ENCODE data around the gene HOXB3.

The HOXB3 gene

GRCh38 chr17:48567209-48567608 lies 22.8 kb downstream of the HOXB3 start:
- no peak for DNase-seq

DNA sequence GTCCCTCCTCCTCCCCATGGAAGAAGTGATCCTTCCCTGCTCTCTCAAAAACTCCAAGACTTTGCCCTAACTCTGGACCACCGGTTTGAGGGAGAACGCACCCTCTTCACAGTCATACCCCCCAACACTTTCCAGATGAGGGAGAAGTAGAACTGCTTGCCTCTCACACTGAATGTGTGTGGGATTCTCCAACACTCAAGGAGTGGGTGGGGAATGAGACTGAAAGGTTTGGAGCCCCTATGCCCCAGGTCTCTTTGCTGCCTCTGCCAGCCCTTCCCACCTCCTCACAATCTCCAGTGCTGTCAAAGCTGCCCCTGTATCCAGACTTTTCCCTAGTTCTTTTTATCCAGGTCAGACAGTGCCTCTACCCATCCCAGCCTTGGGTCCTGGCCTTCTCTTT lies 23.3 kb downstream of the HOXB3 start:
- DNase-seq: no peak

GRCh38 chr17:48565925-48566710 lies 23.9 kb downstream of the HOXB3 start:
- no peak for DNase-seq

- no peak for DNase-seq
Observed at GRCh38 chr17:48565022-48565554, 25.0 kb downstream of the HOXB3 start.

DNA sequence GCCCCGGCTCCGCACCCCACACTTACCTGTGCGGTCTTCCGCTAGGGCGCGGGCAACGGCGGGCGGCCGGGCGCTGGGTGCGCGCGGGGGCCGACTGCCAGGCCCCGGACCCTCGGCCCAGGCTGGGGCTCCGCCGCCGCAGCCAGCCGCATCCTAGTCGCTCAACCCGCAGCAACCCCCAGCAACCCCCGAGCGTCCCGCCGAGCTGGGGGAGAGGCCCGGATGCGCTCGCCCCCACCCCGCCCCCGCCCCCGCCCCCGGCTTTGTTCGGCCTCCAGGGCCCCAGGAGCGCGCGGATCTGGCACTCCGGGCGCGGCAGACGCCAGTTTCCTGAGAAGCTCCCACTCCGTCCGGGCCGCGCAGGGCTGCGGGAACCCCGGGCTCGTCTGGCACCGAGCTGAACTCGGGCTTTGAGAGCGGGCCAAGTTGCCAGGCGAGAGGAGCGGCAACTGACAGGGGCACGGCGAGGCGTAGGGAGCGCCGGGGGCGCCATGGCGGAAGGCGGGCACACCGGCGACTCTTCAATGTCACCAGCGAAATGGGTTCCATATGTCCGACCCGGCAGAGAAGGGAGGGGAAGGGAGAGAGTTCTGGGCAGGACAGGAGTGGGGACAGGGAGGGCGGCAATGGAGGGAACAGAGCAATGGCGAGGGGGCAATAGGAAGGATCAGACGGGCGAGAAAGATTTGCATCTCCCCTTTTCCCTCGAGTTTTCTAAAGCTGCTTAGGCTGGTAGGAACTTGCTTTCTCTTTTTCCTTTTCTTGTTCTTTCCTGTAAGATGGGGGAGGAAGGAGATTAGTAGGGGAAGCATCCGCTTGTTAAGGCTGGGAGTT lies 25.6 kb downstream of the HOXB3 start:
- DNase-seq: no peak

GRCh38 chr17:48563867-48564187 lies 26.2 kb downstream of the HOXB3 start:
- DNase-seq: no peak

- no peak for DNase-seq
Observed at GRCh38 chr17:48563385-48563838, 26.6 kb downstream of the HOXB3 start.

DNA sequence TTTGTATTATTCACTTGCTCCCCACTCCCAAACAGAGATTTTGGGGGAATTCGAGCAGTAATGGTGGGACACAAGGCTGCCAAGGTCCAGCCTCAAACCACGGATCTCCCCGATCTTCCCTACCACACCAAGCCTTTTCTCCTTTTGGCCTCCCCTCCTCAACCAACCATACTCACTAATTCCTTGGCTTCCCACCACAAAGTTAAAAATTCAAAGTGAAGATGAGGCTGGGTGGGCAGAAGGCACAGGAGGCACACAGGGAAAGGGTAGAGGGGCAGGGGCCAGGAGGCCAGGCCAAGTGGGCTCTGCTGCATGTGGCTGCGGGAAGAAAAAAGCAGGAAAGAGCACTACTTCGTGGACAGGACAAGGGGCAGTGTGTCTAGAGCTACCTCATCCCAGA lies 27.1 kb downstream of the HOXB3 start:
- DNase-seq: no peak

GRCh38 chr17:48561884-48562810 lies 27.9 kb downstream of the HOXB3 start:
- DNase-seq: no peak

DNA sequence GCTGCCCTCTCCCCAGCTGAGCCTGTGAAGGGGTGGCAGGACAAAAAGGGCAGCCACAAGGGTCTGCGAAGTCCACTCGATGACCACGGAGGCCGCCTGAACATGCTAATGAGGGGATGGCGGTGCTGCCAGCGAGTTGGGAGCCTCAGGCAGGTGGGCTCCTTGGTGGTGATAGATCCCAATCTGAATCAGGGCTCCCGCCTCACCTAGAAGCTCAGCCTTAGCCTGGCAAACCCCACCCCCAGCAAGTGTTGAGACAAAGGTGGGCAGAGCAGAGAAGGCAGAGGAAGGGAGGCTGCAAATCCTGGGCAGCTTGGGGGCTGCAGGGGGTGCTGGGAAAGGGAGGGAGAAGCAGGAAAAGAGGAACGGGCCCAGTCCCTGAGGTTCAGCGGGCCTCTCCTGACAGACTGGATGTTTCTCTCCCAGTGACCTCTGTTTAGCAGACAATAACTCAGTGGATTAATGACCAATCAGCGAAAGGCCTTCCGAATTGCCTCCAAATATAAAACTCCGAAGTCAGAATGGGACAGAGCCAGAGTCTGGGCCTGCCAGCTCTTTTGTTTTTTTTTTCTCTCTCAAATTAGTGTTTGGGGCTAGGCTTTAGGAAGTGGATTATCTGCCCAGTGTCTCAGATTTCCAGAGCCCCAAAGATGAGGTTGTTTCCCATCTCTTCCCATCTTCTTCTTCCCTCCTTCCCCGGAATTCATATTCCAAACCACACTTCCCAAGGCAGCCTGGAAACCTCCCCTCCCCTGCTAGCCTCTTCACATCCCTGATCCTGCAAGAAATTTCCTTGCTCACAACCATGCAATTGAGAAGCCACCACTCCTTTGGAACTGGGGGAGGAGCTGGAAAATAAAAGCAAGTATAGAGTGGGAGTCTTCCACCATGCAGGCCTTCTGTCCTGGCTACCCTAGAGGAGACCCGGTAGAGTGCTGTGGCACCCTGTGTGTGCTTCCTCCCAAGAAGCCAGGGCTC lies 29.9 kb downstream of the HOXB3 start:
- no peak for DNase-seq

DNA sequence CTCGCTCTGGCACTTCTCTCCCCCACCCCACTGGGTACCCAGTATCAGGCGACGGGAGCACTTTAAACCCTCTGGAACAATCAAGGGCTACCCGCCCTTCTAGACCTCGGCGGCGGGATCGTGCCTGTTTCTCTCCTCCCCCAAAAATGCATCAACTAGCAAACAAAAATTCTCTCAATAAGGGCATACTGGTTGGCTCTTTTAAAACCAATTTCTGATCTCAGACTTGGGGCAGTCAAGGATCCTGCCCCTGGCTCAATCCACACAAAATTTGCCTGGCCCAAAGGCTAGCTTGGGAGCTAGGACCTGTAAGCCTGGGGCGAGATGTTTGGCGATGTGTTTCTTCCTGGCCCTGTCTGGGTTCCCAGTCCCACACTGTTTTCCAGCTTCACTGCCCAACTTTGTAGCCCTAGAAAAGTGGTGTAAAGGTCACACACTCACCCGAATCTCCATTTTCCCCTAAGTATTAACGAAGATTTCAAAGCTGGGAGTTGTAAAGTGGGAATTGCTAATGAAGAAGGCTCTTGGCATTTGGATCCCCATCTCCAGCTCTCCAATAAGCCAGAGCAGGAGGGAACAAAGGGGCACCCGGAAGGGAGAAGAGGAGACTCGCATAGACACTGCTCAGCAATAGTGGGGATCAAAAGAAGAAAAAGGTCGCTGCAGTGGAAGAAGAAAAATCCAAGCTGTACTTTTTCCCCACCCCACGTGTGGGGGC lies 30.8 kb downstream of the HOXB3 start:
- DNase-seq: no peak

GRCh38 chr17:48558831-48559121 lies 31.3 kb downstream of the HOXB3 start:
- DNase-seq: no peak

GRCh38 chr17:48558057-48558830 lies 31.8 kb downstream of the HOXB3 start:
- DNase-seq: no peak

DNA sequence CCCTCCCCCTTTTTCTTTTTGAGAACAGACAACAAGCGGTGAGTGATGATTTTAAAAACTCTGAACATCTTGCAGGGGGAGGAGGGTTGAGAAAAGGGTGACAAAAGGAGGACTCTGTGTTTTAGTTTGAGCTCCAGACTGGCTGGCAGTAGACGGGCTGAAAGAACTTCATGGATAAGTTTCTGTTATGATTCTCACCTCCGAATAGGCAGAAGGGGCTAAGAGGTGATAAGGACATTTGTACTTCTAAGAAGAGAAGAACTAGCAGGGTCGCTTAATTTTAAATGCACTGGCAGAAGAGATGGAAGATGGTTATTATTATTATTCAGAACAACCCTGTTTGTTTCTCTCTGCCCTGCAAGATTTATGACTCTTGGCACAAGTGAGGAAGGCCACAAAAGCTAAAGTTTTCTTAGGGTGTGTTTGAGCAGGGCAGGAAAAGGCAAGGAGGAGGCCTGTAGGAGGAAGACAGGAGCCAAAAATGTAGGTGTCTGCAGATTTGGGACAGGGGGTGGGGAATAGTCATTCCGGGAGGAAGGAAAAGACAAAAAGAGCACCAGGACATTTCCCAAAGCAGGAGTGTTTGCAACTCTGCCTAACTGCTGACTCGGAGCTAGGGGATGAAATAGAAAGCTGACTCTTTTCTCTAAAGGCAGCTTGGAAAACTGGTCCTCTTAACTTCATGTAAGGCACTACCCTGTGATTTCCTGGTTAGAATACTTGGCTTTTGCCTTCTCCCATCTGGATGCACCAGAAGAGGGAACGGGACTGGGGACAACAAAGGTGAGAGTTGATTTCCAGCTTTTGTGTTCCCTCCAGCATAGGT lies 33.3 kb downstream of the HOXB3 start:
- no peak for DNase-seq

- no peak for DNase-seq
Observed at GRCh38 chr17:48556229-48556575, 33.8 kb downstream of the HOXB3 start.

GRCh38 chr17:48555258-48556228 lies 34.5 kb downstream of the HOXB3 start:
- DNase-seq: peak; percentile 96

- no peak for DNase-seq
Observed at GRCh38 chr17:48554412-48555257, 35.4 kb downstream of the HOXB3 start.
